Esophagus muscularis mucosa (tissue), 4 donors: ENCODE results near the gene SHROOM4. TPM values are rescaled to one million over a fixed set of nuclear protein-coding genes. Genes with fewer than 3 reads are reported as not detected.

Experiments used
- DNase-seq: peaks from one replicate; pipeline ENCODE4 v3.0.0-alpha.2; 2017; ENCODE audit errors: extremely low spot score
- H3K27ac ChIP-seq, 4 donors: fragments of 200-600 bp; sonication (generic); replicated peaks in 1 of 4; 1 replicate in 3 of 4; 2 replicates in 1 of 4; pipeline ENCODE4 v1.5.1; 2016 to 2019; ENCODE audit warnings: mild to moderate bottlenecking in 1 of 4
- H3K27me3 ChIP-seq, 4 donors: fragments of 200-600 bp; sonication (generic); one replicate each; pipeline versions ENCODE4 v1.5.1 to v1.6.0; 2016 to 2019
- H3K36me3 ChIP-seq, 4 donors: fragments of 200-600 bp; sonication (generic); one replicate each; pipeline ENCODE4 v1.5.1; 2016 to 2019
- H3K4me1 ChIP-seq, 4 donors: fragments of 200-600 bp; sonication (generic); one replicate each; pipeline ENCODE4 v1.5.1; 2016 to 2019
- H3K4me3 ChIP-seq, 4 donors: fragments of 200-600 bp; sonication (generic); 1 replicate in 2 of 4; 2 replicates in 2 of 4; pipeline ENCODE4 v1.5.1; 2016 to 2019; ENCODE audit warnings: mild to moderate bottlenecking in 4 of 4, moderate library complexity in 1 of 4
- H3K9me3 ChIP-seq, 4 donors: fragments of 200-600 bp; sonication (generic); 1 replicate in 3 of 4; 2 replicates in 1 of 4; pipeline ENCODE4 v1.5.1; 2016 to 2019
- EP300 ChIP-seq: sonication (generic); formaldehyde crosslinking; IDR thresholded peaks from one replicate; pipeline ENCODE4 v1.6.1; 2017; ENCODE audit warnings: antibody characterized with exemption
- POLR2A ChIP-seq: fragments of 450-650 bp; IDR thresholded peaks from one replicate; pipeline ENCODE4 v1.6.1; 2017; ENCODE audit warnings: antibody characterized with exemption, moderate library complexity, mild to moderate bottlenecking, low read depth
- POLR2AphosphoS5 ChIP-seq, 2 donors: sonication (generic); formaldehyde crosslinking; IDR thresholded peaks; one replicate each; pipeline ENCODE4 v1.6.1; 2017; ENCODE audit warnings: antibody characterized with exemption in 2 of 2
- WGBS: methylation state at CpG from one replicate; pipeline ENCODE4 v1.1.5; 2018; 5-methylcytosine and 5-hydroxymethylcytosine counted together
- intact Hi-C: fragments of 100-400 bp; cut with DNase I; formaldehyde crosslinking; loops from one replicate; pipeline ENCODE4 v1.15.1; 2023
- total RNA-seq, 4 donors: library from RNA; depleted of rRNA; stranded (reverse); fragments of >200 nt; gene quantifications; one replicate each; pipeline versions ENCODE4 v1.1.0 to v1.2.1, GENCODE V29; 2016
- TF ChIP-seq, protein P1 (sequence below), 3 experiments: fragments of 200-600 bp in 2 of 3; fragments of 450-650 bp in 1 of 3; sonication (generic) in 2 of 3; IDR thresholded peaks; one replicate each; pipeline ENCODE4 v1.5.1; 2017 to 2019; ENCODE audit warnings: antibody characterized with exemption in 3 of 3, mild to moderate bottlenecking in 2 of 3, moderate library complexity in 1 of 3

The SHROOM4 gene
- total RNA-seq, 4 donors from 2014 or later: 5.4 to 12.4 (median 11.4) TPM

DNA sequence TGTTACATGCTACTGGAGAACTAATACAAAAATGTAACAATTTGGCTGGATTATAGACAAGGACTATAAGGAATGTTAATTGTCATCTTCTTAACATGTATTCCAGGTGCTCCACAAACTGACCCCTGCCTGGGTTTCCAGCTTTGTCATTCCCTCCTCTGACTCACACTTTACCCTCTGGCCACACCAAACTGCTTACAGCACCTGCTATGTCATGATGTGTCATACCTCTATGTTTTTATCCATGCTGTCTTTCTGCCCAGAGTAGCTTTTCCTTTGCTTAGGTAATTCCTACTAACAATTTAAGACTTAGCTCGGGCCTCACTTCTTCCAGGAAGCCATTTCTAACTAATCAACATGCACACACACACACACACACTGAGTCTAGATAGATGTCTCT is 14.0 kb upstream of the SHROOM4 start:
- no peak for DNase-seq
- H3K27ac ChIP-seq: no peak overlapping the region
- WGBS: 39% methylated on average over 1 of the region's 1 CpG
- intact Hi-C loops: no loop called here
- H3K36me3 ChIP-seq: no peaks in the 10 kb centered on the region
- no peaks in the 10 kb centered on the region for H3K4me1 ChIP-seq
- H3K4me3 ChIP-seq: no peak overlapping the region
- H3K27me3 ChIP-seq: no peaks in the 10 kb centered on the region
- H3K9me3 ChIP-seq: no peaks in the 10 kb centered on the region
- TF ChIP-seq POLR2A (no peak), EP300 (no peak)

DNA sequence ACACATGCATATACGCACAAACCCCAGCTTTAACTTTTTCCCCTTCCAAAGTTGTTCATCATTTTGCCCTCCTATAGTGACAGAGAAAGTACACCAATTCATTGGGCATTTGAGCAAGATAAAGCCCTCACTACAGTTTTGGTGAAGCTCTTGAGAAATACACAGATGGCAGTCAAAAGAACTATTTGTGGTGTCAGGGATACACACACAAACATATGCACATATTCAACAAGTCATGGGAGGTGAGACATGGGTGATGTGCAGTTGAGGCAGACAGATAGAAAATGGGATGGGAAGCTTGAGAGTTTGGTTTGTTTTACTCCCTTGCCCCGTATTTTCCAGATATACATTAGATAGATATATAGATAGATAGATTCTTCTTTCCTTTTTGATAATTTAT is 11.8 kb upstream of the SHROOM4 start:
- no peaks in the 10 kb centered on the region for H3K36me3 ChIP-seq
- no peak overlapping the region for H3K27ac ChIP-seq
- H3K4me3 ChIP-seq: no peak overlapping the region
- H3K9me3 ChIP-seq: no peaks in the 10 kb centered on the region
- TF ChIP-seq EP300: no peak
- TF ChIP-seq POLR2A: no peak
- TF ChIP-seq, protein P1, sequence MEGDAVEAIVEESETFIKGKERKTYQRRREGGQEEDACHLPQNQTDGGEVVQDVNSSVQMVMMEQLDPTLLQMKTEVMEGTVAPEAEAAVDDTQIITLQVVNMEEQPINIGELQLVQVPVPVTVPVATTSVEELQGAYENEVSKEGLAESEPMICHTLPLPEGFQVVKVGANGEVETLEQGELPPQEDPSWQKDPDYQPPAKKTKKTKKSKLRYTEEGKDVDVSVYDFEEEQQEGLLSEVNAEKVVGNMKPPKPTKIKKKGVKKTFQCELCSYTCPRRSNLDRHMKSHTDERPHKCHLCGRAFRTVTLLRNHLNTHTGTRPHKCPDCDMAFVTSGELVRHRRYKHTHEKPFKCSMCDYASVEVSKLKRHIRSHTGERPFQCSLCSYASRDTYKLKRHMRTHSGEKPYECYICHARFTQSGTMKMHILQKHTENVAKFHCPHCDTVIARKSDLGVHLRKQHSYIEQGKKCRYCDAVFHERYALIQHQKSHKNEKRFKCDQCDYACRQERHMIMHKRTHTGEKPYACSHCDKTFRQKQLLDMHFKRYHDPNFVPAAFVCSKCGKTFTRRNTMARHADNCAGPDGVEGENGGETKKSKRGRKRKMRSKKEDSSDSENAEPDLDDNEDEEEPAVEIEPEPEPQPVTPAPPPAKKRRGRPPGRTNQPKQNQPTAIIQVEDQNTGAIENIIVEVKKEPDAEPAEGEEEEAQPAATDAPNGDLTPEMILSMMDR (IDR thresholded peaks at IDR 0.05): no peak
- TF ChIP-seq POLR2AphosphoS5 (IDR thresholded peaks at IDR 0.05): no peak
- no peaks in the 10 kb centered on the region for H3K4me1 ChIP-seq
- no peak for DNase-seq
- no peaks in the 10 kb centered on the region for H3K27me3 ChIP-seq
- 75% methylated on average over 2 of the region's 2 CpGs for WGBS
- intact Hi-C loops: no loop called here

DNA sequence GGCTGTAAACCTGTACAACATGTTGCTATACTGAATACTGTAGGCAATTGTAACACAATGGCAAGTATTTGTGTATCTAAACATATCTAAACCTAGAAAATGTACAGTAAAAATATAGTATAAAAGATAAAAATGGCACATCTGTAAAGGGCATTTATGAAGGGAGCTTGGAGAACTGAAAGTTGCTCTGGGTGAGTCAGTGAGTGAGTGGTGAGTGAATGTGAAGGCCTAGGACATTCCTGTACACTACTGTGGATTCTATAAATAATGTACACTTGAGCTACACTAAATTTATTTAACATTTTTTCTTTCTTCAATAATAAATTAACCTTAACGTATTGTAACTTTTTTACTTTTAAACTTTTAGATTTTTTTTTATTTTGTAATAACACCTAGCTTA is 5.0 kb upstream of the SHROOM4 start:
- Histone ChIP-seq H3K9me3 (no peaks in the 10 kb centered on the region), H3K36me3 (no peaks in the 10 kb centered on the region), H3K4me3 (no peak overlapping the region), H3K27me3 (no peaks in the 10 kb centered on the region), H3K27ac (no peak overlapping the region), H3K4me1 (peaks cover 0 to 6% (median 3%) of the 10 kb centered on the region in 4 donors)
- TF ChIP-seq EP300: no peak
- no peak for TF ChIP-seq POLR2A
- TF ChIP-seq POLR2AphosphoS5 (IDR thresholded peaks at IDR 0.05): no peak
- TF ChIP-seq, protein P1 (IDR thresholded peaks at IDR 0.05): no peak
- 72% methylated on average over 1 of the region's 1 CpG for WGBS
- DNase-seq: no peak
- intact Hi-C loops: loop anchor here (10.0 kb wide), 1 partner anchor 74 kb away; no protein-coding TSS in a partner anchor

DNA sequence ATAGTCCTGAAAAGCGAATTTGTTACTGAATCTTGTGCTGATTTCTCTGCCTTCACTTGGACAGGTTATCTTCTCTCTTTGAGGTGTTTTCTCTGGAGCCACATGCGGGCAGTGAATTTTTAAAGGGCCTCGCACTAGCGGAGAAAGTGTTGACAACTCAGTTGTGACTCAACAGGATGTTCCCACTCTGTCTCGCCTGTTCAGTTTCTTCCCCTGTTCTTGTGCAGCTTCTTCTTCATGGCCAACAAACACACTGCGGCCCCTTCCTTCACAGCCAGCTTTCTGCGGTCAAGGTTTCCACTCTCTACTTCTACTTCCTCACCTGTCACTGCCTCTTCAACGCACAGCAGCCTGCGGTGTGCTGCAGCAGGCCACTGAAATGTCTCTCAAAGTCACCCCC is 1.1 kb upstream of the SHROOM4 start:
- no peaks in the 10 kb centered on the region for H3K27me3 ChIP-seq
- 64% methylated on average over 9 of the region's 9 CpGs for WGBS
- no peak for DNase-seq
- H3K4me3 ChIP-seq: no peak overlapping the region
- H3K9me3 ChIP-seq: no peaks in the 10 kb centered on the region
- peaks cover 0 to 6% (median 3%) of the 10 kb centered on the region in 4 donors for H3K4me1 ChIP-seq
- intact Hi-C loops: loop anchor here (10.0 kb wide), 1 partner anchor 70 kb away; no protein-coding TSS in a partner anchor
- H3K27ac ChIP-seq: no peak overlapping the region
- H3K36me3 ChIP-seq: no peaks in the 10 kb centered on the region
- TF ChIP-seq POLR2A: no peak
- no peak for TF ChIP-seq POLR2AphosphoS5 (IDR thresholded peaks at IDR 0.05)
- TF ChIP-seq, protein P1 (IDR thresholded peaks at IDR 0.05): no peak
- TF ChIP-seq EP300: no peak

DNA sequence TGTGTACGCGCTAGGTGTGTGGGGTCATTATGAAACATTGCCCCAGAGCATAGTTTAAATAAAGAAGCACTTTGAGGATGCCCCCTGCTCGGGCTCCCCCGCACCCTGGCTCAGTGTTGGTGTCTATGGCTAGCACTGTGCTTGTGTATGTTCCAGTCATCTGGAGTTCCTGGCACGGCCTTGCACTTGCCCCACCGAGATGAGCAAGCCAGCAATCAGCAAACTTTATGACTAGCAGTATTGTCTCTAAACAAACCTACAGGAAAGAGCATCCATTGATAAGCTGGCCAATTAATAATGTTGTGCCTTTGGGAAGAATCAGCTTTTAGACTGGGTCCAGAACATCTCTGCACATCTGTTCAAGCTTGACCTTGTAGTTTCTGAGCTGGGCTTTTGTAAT is 707 bp upstream of the SHROOM4 start:
- peak overlapping the region in 3 of 4 donors; percentile 63 to 76 (median 65) for H3K27ac ChIP-seq
- 71% methylated on average over 6 of the region's 6 CpGs for WGBS
- no peaks in the 10 kb centered on the region for H3K27me3 ChIP-seq
- intact Hi-C loops: loop anchor here (10.0 kb wide), 1 partner anchor 70 kb away; no protein-coding TSS in a partner anchor
- no peak for TF ChIP-seq POLR2AphosphoS5 (IDR thresholded peaks at IDR 0.05)
- TF ChIP-seq POLR2A: no peak
- no peak for TF ChIP-seq EP300
- TF ChIP-seq, protein P1 (IDR thresholded peaks at IDR 0.05): no peak
- H3K36me3 ChIP-seq: no peaks in the 10 kb centered on the region
- DNase-seq: no peak
- peaks cover 0 to 6% (median 3%) of the 10 kb centered on the region in 4 donors for H3K4me1 ChIP-seq
- no peaks in the 10 kb centered on the region for H3K9me3 ChIP-seq
- H3K4me3 ChIP-seq: peak overlapping the region; percentile 57 to 68 (median 58)
